WERI-Rb-1 (cell line): ENCODE results near the gene DNAJC8.
A peak's percentile ranks its signal among the peaks of the same experiment; 100 is the strongest.

Source experiments
- DNase-seq: peaks from one replicate; pipeline ENCODE4 v3.0.0-alpha.2; 2020
- H3K27ac ChIP-seq: fragments of 250-450 bp; sonication (Bioruptor Pico); 2 replicates; pipeline ENCODE4 v1.5.1; 2020; ENCODE audit warnings: mild to moderate bottlenecking, moderate library complexity
- H3K27me3 ChIP-seq: fragments of 250-450 bp; sonication (Bioruptor Pico); 2 replicates; pipeline ENCODE4 v1.5.1; 2021; ENCODE audit warnings: mild to moderate bottlenecking, low read depth, moderate library complexity; ENCODE audit not compliant: insufficient read depth, severe bottlenecking
- H3K36me3 ChIP-seq: fragments of 250-450 bp; sonication (Bioruptor Pico); 2 replicates; pipeline ENCODE4 v1.5.1; 2020; ENCODE audit warnings: mild to moderate bottlenecking, moderate library complexity
- H3K4me3 ChIP-seq: 2 replicates; pipeline ENCODE4 v1.5.1; 2011; ENCODE audit warnings: low read depth, mild to moderate bottlenecking, control low read depth, low read length
- H3K9me3 ChIP-seq: fragments of 250-450 bp; sonication (Bioruptor Pico); 2 replicates; pipeline ENCODE4 v1.5.1; 2021; ENCODE audit warnings: mild to moderate bottlenecking, moderate library complexity; ENCODE audit not compliant: severe bottlenecking
- CTCF ChIP-seq: IDR thresholded peaks from 2 replicates; pipeline ENCODE4 v1.5.1; 2011; ENCODE audit warnings: low read depth, mild to moderate bottlenecking, control low read depth, inconsistent platforms, low read length

DNAJC8 gene

GRCh38 chr1:28197682-28198415, 35.0 kb downstream of the DNAJC8 start:
- H3K27me3 ChIP-seq: no peaks in the 10 kb centered on the region
- peaks cover 37% of the 10 kb centered on the region for H3K36me3 ChIP-seq
- no peak overlapping the region for H3K4me3 ChIP-seq
- DNase-seq: no peak
- TF ChIP-seq CTCF: no peak
- no peak overlapping the region for H3K27ac ChIP-seq
- no peaks in the 10 kb centered on the region for H3K9me3 ChIP-seq

- TF ChIP-seq CTCF: no peak
These were observed 36.5 kb downstream of the DNAJC8 start for GRCh38 chr1:28196330-28196729.

GRCh38 chr1:28195780-28196179, 37.0 kb downstream of the DNAJC8 start:
- Histone ChIP-seq H3K27ac (no peak overlapping the region), H3K36me3 (peaks cover 22% of the 10 kb centered on the region), H3K27me3 (no peaks in the 10 kb centered on the region), H3K9me3 (no peaks in the 10 kb centered on the region), H3K4me3 (no peak overlapping the region)
- TF ChIP-seq CTCF: no peak
- peak; percentile 18 for DNase-seq

More at GRCh38 chr1:28196330-28196729, 36.5 kb downstream of the DNAJC8 start:
- Histone ChIP-seq H3K9me3 (no peaks in the 10 kb centered on the region), H3K27ac (no peak overlapping the region), H3K4me3 (no peak overlapping the region), H3K36me3 (peaks cover 28% of the 10 kb centered on the region), H3K27me3 (no peaks in the 10 kb centered on the region)
- no peak for DNase-seq

- no peak for DNase-seq
- Histone ChIP-seq H3K27me3 (no peaks in the 10 kb centered on the region), H3K36me3 (peaks cover 12% of the 10 kb centered on the region), H3K27ac (no peak overlapping the region), H3K4me3 (no peak overlapping the region), H3K9me3 (no peaks in the 10 kb centered on the region)
- TF ChIP-seq CTCF: no peak
These were observed 38.3 kb downstream of the DNAJC8 start for GRCh38 chr1:28194326-28195035.

- Histone ChIP-seq H3K27ac (no peak overlapping the region), H3K9me3 (no peaks in the 10 kb centered on the region), H3K27me3 (no peaks in the 10 kb centered on the region), H3K4me3 (no peak overlapping the region), H3K36me3 (peaks cover 5% of the 10 kb centered on the region)
- TF ChIP-seq CTCF: no peak
- peak; percentile 77 for DNase-seq
These were observed 39.1 kb downstream of the DNAJC8 start for GRCh38 chr1:28193701-28194161.
